SK-N-SH (cell line): Measurements from ENCODE around the gene MARVELD1. TPM values are rescaled to one million over a fixed set of nuclear protein-coding genes. Genes with fewer than 3 reads are reported as not detected.
A peak's percentile ranks its signal among the peaks of the same experiment; 100 is the strongest.

Source experiments
- CTCF ChIA-PET: fragments of 300-600, 350-600 bp; formaldehyde crosslinking; extraction: SDS; loops from one replicate; lab custom pipeline; 2021; lab: Yijun Ruan, JAX
- POLR2A ChIA-PET: fragments of 350-600 bp; sonication (Branson Sonifier 250); formaldehyde crosslinking; extraction: SDS; loops from one replicate; lab custom pipeline; 2020; ENCODE audit warnings: antibody characterized with exemption, inconsistent platforms; lab: Yijun Ruan, JAX
- DNase-seq: peaks from one replicate; pipeline ENCODE4 v3.0.0; 2012
- H2AFZ ChIP-seq: fragments of 200-600 bp; sonication (generic); 2 replicates; pipeline ENCODE4 v1.8.1; 2016; ENCODE audit warnings: antibody characterized with exemption, mild to moderate bottlenecking, low read depth
- H3F3A ChIP-seq: fragments of 200-600 bp; sonication (generic); replicated peaks from 2 replicates; pipeline ENCODE3; 2016; ENCODE audit warnings: antibody characterized with exemption, mild to moderate bottlenecking; ENCODE audit not compliant: insufficient read depth
- H3K27ac ChIP-seq, 2 experiments: fragments of 200-500 bp in 1 of 2; fragments of 200-600 bp in 1 of 2; sonication (Bioruptor generic) in 1 of 2; sonication (generic), shearing (Covaris generic) in 1 of 2; 2 replicates each; pipeline versions ENCODE4 v1.5.1 to v1.6.1; 2014 to 2016; ENCODE audit warnings: low read depth in 2 of 2, inconsistent platforms in 1 of 2, low read length in 1 of 2, mild to moderate bottlenecking in 1 of 2, mixed read lengths in 1 of 2
- H3K27me3 ChIP-seq: fragments of 200-600 bp; sonication (generic), shearing (Covaris generic); 2 replicates; pipeline ENCODE4 v1.6.1; 2016; ENCODE audit warnings: mixed run types; ENCODE audit not compliant: insufficient read depth
- H3K36me3 ChIP-seq, 2 experiments: fragments of 200-500 bp in 1 of 2; fragments of 200-600 bp in 1 of 2; sonication (Bioruptor generic) in 1 of 2; sonication (generic) in 1 of 2; replicated peaks in 1 of 2; 2 replicates each; pipeline versions ENCODE3 to v1.5.1; 2014 to 2016; ENCODE audit warnings: low read length in 1 of 2, mild to moderate bottlenecking in 1 of 2; ENCODE audit not compliant: insufficient read depth in 2 of 2, control insufficient read depth in 1 of 2
- H3K4me1 ChIP-seq, 2 experiments: fragments of 200-500 bp in 1 of 2; fragments of 200-600 bp in 1 of 2; sonication (Bioruptor generic) in 1 of 2; sonication (generic), shearing (Covaris generic) in 1 of 2; 2 replicates each; pipeline versions ENCODE4 v1.5.1 to v1.6.1; 2014 to 2016; ENCODE audit warnings: low read depth in 1 of 2, low read length in 1 of 2, mixed run types in 1 of 2; ENCODE audit not compliant: insufficient read depth in 2 of 2, control insufficient read depth in 1 of 2
- H3K4me2 ChIP-seq: fragments of 200-600 bp; sonication (generic), shearing (Covaris generic); 2 replicates; pipeline ENCODE4 v1.6.1; 2017; ENCODE audit warnings: mixed run types
- H3K4me3 ChIP-seq, 2 experiments: fragments of 200-500 bp in 1 of 2; fragments of 200-600 bp in 1 of 2; sonication (Bioruptor generic) in 1 of 2; sonication (generic), shearing (Covaris generic) in 1 of 2; 2 replicates each; pipeline versions ENCODE4 v1.5.1 to v1.8.1; 2014 to 2016; ENCODE audit warnings: low read depth in 2 of 2, inconsistent platforms in 1 of 2, low read length in 1 of 2, mild to moderate bottlenecking in 1 of 2, mixed read lengths in 1 of 2, moderate library complexity in 1 of 2
- H3K79me2 ChIP-seq: fragments of 200-600 bp; sonication (generic); 2 replicates; pipeline ENCODE4 v1.8.1; 2017; ENCODE audit warnings: mild to moderate bottlenecking; ENCODE audit not compliant: insufficient read depth
- H3K9ac ChIP-seq: fragments of 200-600 bp; sonication (generic); 2 replicates; pipeline ENCODE4 v1.6.1; 2017; ENCODE audit warnings: mixed run types
- H3K9me2 ChIP-seq: fragments of 200-600 bp; sonication (generic); 2 replicates; pipeline ENCODE4 v1.6.1; 2017; ENCODE audit warnings: mixed run types
- H3K9me3 ChIP-seq: fragments of 200-600 bp; sonication (generic); 2 replicates; pipeline ENCODE4 v1.6.1; 2017; ENCODE audit warnings: mixed run types, mild to moderate bottlenecking, moderate library complexity
- H4K20me1 ChIP-seq: fragments of 200-600 bp; sonication (generic); 2 replicates; pipeline ENCODE4 v1.6.1; 2017; ENCODE audit warnings: mild to moderate bottlenecking, mixed run types; ENCODE audit not compliant: insufficient read depth
- CTCF ChIP-seq: fragments of 200-600 bp; sonication (generic); IDR thresholded peaks from 2 replicates; pipeline ENCODE4 v1.6.1; 2017; ENCODE audit warnings: antibody characterized with exemption, mild to moderate bottlenecking, moderate library complexity
- POLR2AphosphoS5 ChIP-seq: IDR thresholded peaks from 2 replicates; pipeline ENCODE4 v1.6.1; 2012; ENCODE audit warnings: low read depth, low read length
- RAD21 ChIP-seq: IDR thresholded peaks from 2 replicates; pipeline ENCODE4 v1.6.1; 2012; ENCODE audit warnings: mild to moderate bottlenecking, low read length
- RCOR1 ChIP-seq: fragments of 150-350 bp; IDR thresholded peaks from 2 replicates; pipeline ENCODE4 v1.6.1; 2017; ENCODE audit warnings: antibody characterized with exemption, low read length
- RFX5 ChIP-seq: IDR thresholded peaks from 2 replicates; pipeline ENCODE4 v1.6.1; 2012; ENCODE audit warnings: mild to moderate bottlenecking, improper control_type of control experiment, low read length
- SMC3 ChIP-seq: IDR thresholded peaks from 2 replicates; pipeline ENCODE4 v1.6.1; 2012; ENCODE audit warnings: low read depth, low read length, improper control_type of control experiment
- TAF1 ChIP-seq: IDR thresholded peaks from 2 replicates; pipeline ENCODE4 v1.6.1; 2012; ENCODE audit warnings: low read depth, mild to moderate bottlenecking, low read length, moderate library complexity, borderline replicate concordance
- TEAD4 ChIP-seq: IDR thresholded peaks from 2 replicates; pipeline ENCODE4 v1.4.0; 2012; ENCODE audit warnings: mild to moderate bottlenecking, borderline replicate concordance; ENCODE audit not compliant: insufficient read depth
- WGBS: methylation state at CpG from one replicate; pipeline ENCODE4 v1.1.6; 2017; ENCODE audit warnings: low lambda C conversion rate; 5-methylcytosine and 5-hydroxymethylcytosine counted together
- polyA plus RNA-seq, 3 experiments: library from polyadenylated mRNA; depleted of rRNA; stranded (reverse); fragments of >200 nt; gene quantifications; 2 replicates each; pipeline ENCODE4 v1.2.3, GENCODE V29; 2012

Gene MARVELD1
- polyA plus RNA-seq, 1 of the 3 experiments (the other 2 are of a cell fraction): 53.0 TPM

GRCh38 chr10:97676770-97677581, 36.6 kb upstream of the MARVELD1 start:
- Histone ChIP-seq H3K4me1 (peaks cover 1 to 6% of the 10 kb centered on the region in 2 experiments; a peak in 1 of 4 replicates), H3K27ac (no peak overlapping the region; a peak in 1 of 4 replicates), H3K4me2 (no peak overlapping the region), H3K27me3 (no peaks in the 10 kb centered on the region), H2AFZ (no peak overlapping the region), H4K20me1 (no peaks in the 10 kb centered on the region), H3K36me3 (peaks cover 23 to 44% of the 10 kb centered on the region in 2 experiments), H3K79me2 (0 out of 2 replicates have a peak, but pooled peaks cover 3% of the 10 kb centered on the region)
- POLR2A ChIA-PET: interaction anchor here (0.6 to 1.1 kb wide), 2 partner anchors 17 to 48 kb away, joined by 3 read pairs; no protein-coding TSS in a partner anchor
- peak; percentile 82 for DNase-seq
- WGBS: 95% methylated on average over 2 of the region's 2 CpGs
- no peak for TF ChIP-seq TEAD4
- TF ChIP-seq CTCF: peak; percentile 82
- 0 out of 2 replicates have a peak, but pooled peaks have one; percentile 4 for TF ChIP-seq POLR2AphosphoS5
- TF ChIP-seq RAD21: peak; percentile 85
- TF ChIP-seq SMC3: peak; percentile 72
- TF ChIP-seq, all 33 proteins: peak for 4
- H3K9me2 ChIP-seq: no peaks in the 10 kb centered on the region
- H3K9me3 ChIP-seq: no peaks in the 10 kb centered on the region
- CTCF ChIA-PET: interaction anchor here (0.5 to 6.8 kb wide), 41 partner anchors 7 to 357 kb away, joined by 3 to 71 read pairs (median 3); partner anchors contain the start of genes ANKRD2, AVPI1, GOLGA7B and ZFYVE27
- H3F3A ChIP-seq: peaks cover 5% of the 10 kb centered on the region
- H3K9ac ChIP-seq: no peak overlapping the region
- H3K4me3 ChIP-seq: no peak overlapping the region; a peak in 1 of 4 replicates

DNA sequence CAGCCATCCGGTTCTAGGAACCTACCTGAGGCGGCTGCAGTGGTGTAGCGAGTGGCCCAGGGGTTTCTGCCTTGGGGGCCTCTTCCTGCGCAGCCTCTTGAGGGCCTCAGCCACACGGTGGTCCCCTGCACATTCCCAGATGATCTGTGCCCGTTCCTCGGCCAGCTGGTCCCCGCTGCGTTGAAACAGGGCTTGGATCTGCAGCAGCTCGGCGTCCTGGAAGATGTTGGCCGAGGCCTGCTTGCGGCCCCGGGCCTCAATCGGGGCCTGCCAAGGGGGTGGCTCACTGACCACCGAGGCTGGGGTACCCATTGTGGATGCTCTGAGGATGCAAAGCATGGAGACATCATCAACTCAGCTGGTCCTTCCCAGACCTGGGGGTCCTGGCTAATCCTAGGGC, 33.9 kb upstream of the MARVELD1 start:
- Histone ChIP-seq H3K9me3 (no peaks in the 10 kb centered on the region), H3K4me2 (no peak overlapping the region), H4K20me1 (no peaks in the 10 kb centered on the region)
- TF ChIP-seq RCOR1 (no peak), RFX5 (no peak), TAF1 (no peak)
- TF ChIP-seq, all 33 proteins: peak for 0
- 95% methylated on average over 16 of the region's 16 CpGs for WGBS
- POLR2A ChIA-PET: interaction anchor here (1.3 kb wide), 1 partner anchor 37 kb away, joined by 3 read pairs; no protein-coding TSS in a partner anchor
- Histone ChIP-seq H3K27ac (no peak overlapping the region), H3K36me3 (peaks cover 11 to 31% of the 10 kb centered on the region in 2 experiments), H2AFZ (no peak overlapping the region), H3K4me3 (no peak overlapping the region), H3F3A (peaks cover under 1% of the 10 kb centered on the region), H3K79me2 (peaks cover 2% of the 10 kb centered on the region; the same call in 1 of the 2 replicates), H3K27me3 (no peaks in the 10 kb centered on the region), H3K9ac (no peak overlapping the region), H3K4me1 (peaks cover 6 to 15% of the 10 kb centered on the region in 2 experiments; a peak in 2 of 4 replicates), H3K9me2 (no peaks in the 10 kb centered on the region)
- CTCF ChIA-PET: interaction anchor here (0.8 to 6.8 kb wide), 9 partner anchors 10 to 107 kb away, joined by 3 to 71 read pairs (median 10); partner anchors contain the start of genes ANKRD2 and MARVELD1
- no peak for DNase-seq
